Suprapubic skin (tissue), 4 donors: ENCODE results near the gene ROBO3. TPM values are rescaled to one million over a fixed set of nuclear protein-coding genes. Genes with fewer than 3 reads are reported as not detected.

ENCODE experiments used
- DNase-seq, 2 donors: peaks; one replicate each; pipeline ENCODE4 v3.0.0-alpha.2; 2019; ENCODE audit warnings: low spot score in 2 of 2
- H3K27ac ChIP-seq: fragments of 200-600 bp; sonication (generic); one replicate; pipeline ENCODE4 v1.5.1; 2019
- H3K27me3 ChIP-seq: fragments of 200-600 bp; sonication (generic); one replicate; pipeline ENCODE4 v1.5.1; 2019
- H3K36me3 ChIP-seq: fragments of 200-600 bp; sonication (generic); one replicate; pipeline ENCODE4 v1.5.1; 2019
- H3K4me1 ChIP-seq: fragments of 200-600 bp; sonication (generic); one replicate; pipeline ENCODE4 v1.5.1; 2019
- H3K4me3 ChIP-seq: fragments of 200-600 bp; sonication (generic); one replicate; pipeline ENCODE4 v1.5.1; 2019; ENCODE audit warnings: mild to moderate bottlenecking
- H3K9me3 ChIP-seq: fragments of 200-600 bp; sonication (generic); one replicate; pipeline ENCODE4 v1.5.1; 2019
- CTCF ChIP-seq, 2 donors: fragments of 200-600 bp in 1 of 2; fragments of 450-650 bp in 1 of 2; sonication (generic) in 1 of 2; IDR thresholded peaks; one replicate each; pipeline ENCODE4 v1.5.1; 2016 to 2019; ENCODE audit warnings: antibody characterized with exemption in 2 of 2, mild to moderate bottlenecking in 1 of 2, moderate library complexity in 1 of 2
- EP300 ChIP-seq: sonication (generic); formaldehyde crosslinking; IDR thresholded peaks from one replicate; pipeline ENCODE4 v1.6.1; 2017; ENCODE audit warnings: antibody characterized with exemption
- POLR2A ChIP-seq, 2 donors: fragments of 450-650 bp; IDR thresholded peaks; one replicate each; pipeline ENCODE4 v1.6.1; 2017; ENCODE audit warnings: antibody characterized with exemption in 2 of 2, mild to moderate bottlenecking in 2 of 2, moderate library complexity in 2 of 2
- POLR2AphosphoS5 ChIP-seq, 3 donors: sonication (generic); formaldehyde crosslinking; IDR thresholded peaks; one replicate each; pipeline ENCODE4 v1.6.1; 2017; ENCODE audit warnings: antibody characterized with exemption in 3 of 3
- WGBS: methylation state at CpG from one replicate; pipeline ENCODE4 v1.1.5; 2018; 5-methylcytosine and 5-hydroxymethylcytosine counted together
- total RNA-seq, 4 donors: library from RNA; depleted of rRNA; stranded (reverse); fragments of >200 nt; gene quantifications; one replicate each; pipeline ENCODE4 v1.1.0, GENCODE V29; 2016

The ROBO3 gene
- total RNA-seq, 4 donors from 2014 or later, result 1.9 to 6.8 (median 3.6) TPM

DNA sequence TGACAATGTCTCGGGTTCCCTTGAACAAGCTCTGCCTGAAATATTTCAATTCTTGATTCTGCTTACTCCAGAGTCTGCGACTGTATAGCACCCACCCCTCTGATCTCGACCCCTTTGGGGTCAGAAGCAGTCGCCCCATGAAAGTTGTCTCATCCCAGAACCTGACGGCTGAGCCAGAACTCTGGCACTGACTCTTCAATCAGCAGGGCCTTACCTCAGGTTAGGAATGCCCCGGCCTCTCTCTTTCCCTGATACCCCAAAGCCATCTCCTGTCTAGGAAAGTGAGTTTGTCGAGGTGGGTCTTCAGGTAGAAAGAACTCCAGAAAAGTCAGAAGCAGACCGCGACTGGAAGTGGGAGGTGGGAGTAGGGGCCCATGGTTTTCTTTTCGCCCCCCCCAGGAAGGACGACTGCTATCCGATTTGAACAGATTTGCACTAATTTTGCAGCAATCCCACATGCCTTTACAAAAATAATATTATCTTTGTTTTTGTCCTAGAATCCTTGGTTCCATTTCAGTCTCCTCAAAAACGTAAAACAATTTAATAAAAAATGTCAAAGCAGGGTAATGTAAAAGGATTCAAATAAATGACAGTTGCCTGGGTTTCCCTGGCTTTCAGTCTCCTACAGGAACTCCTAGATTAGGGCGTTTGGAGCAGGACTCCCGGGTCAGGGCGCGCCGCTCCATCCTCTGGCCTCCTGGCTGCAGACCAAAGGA is 898 bp upstream of the ROBO3 start:
- Histone ChIP-seq H3K4me1 (peaks cover 54% of the 10 kb centered on the region), H3K4me3 (no peak overlapping the region), H3K27ac (no peak overlapping the region), H3K9me3 (no peaks in the 10 kb centered on the region), H3K27me3 (peaks cover 94% of the 10 kb centered on the region), H3K36me3 (no peaks in the 10 kb centered on the region)
- 12% methylated on average over 18 of the region's 18 CpGs for WGBS
- peak in 1 of 2 donors; percentile 45 for DNase-seq
- no peak for TF ChIP-seq POLR2AphosphoS5 (IDR thresholded peaks at IDR 0.05)
- no peak for TF ChIP-seq CTCF (IDR thresholded peaks at IDR 0.05)
- TF ChIP-seq POLR2A (IDR thresholded peaks at IDR 0.05), result no peak
- TF ChIP-seq EP300, result no peak

DNA sequence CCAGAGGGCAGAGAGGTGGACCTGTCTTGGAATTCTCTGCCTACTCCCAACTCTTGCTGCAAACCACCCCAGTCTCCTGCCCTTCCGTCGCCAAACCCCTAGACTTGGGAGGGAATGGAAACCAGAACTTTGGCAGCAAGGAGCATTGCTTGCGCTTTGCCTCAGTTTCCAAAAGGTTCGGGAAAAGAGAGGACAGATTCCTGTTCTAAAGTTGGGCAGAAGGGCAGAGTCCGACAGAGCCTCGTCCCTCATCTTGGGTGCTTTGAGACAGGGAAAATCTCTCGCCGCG is 396 bp upstream of the ROBO3 start:
- H3K4me1 ChIP-seq, result peaks cover 55% of the 10 kb centered on the region
- WGBS, result 0% methylated on average over 2 of the region's 9 CpGs
- H3K36me3 ChIP-seq, result no peaks in the 10 kb centered on the region
- H3K27ac ChIP-seq, result no peak overlapping the region
- no peaks in the 10 kb centered on the region for H3K9me3 ChIP-seq
- peak in 1 of 2 donors; percentile 35 for DNase-seq
- H3K27me3 ChIP-seq, result peaks cover 94% of the 10 kb centered on the region
- H3K4me3 ChIP-seq, result no peak overlapping the region
- TF ChIP-seq EP300 (no peak), POLR2AphosphoS5 (IDR thresholded peaks at IDR 0.05) (no peak), POLR2A (IDR thresholded peaks at IDR 0.05) (no peak), CTCF (IDR thresholded peaks at IDR 0.05) (no peak)

DNA sequence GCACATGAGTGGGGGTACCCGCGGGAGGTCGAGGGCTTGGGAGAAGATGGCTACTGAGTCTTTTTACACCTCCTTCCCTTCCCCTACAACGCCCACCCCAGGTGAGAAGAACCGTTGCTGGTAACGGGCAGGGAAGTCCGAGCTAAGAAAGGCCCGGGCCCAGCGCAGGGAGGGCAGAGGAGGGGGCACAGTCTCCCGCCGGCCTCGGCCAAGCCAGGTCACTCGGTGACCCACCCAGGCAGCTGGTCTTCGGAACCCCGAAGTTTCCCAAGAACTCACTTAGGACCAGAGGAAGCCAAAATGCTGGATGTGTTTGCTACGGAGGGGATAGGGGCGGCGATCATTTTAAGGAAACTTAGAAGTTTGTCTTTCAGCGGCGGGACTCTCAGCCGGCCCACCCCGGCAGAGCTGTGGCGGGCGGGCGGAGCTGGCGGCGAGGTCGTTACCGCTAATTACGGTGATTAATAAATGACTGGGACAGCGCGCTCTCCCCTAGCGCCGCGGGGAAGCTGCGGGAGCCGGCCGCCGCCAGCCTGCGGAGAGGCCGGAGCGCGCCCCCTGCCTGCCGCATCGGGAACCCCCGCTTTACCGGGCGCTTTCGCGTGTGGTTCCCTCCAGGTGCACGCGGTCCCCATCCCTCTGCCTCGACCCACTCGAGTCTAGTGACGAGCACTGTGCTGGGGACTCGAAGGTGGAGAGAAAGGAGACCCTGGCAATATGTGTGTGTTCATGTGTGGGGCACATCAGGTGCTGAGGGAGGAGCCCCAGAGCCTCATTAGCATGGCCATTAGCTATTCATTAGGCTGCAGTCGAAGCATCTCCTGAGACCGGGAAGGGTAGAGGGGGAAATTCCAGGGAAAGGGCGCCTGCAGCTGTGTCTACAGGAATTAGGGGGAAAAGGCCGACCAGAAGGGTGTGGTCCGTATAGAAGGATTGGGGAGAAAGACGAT is 945 bp downstream of the ROBO3 start:
- WGBS, result 2% methylated on average over 51 of the region's 62 CpGs
- peak in 1 of 2 donors; percentile 78 for DNase-seq
- TF ChIP-seq POLR2A (IDR thresholded peaks at IDR 0.05), result no peak
- peak in 1 of 2 donors; percentile 89 for TF ChIP-seq CTCF (IDR thresholded peaks at IDR 0.05)

DNA sequence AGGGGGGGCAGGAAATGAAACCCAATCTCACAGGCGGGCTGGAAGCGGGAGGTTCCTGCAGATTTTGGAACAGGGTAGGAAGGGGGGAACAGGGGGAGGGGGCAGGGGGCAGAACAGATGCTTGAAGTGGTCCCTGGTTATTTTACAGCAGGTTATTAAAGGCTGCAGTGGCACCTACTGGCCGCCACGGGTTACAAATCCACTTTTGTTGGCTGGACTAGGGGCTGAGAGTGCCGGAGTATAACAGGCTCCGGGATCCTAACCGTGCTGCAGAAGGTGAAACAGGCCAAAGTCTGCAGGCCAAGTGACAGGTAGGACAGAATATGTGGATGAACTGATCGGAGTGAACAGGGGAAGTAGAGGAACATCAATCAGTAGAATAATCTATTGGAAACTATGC is 2.5 kb downstream of the ROBO3 start:
- H3K4me1 ChIP-seq, result peaks cover 55% of the 10 kb centered on the region
- no peak overlapping the region for H3K4me3 ChIP-seq
- H3K36me3 ChIP-seq, result no peaks in the 10 kb centered on the region
- H3K27me3 ChIP-seq, result peaks cover 94% of the 10 kb centered on the region
- DNase-seq, result no peak
- WGBS, result 5% methylated on average over 8 of the region's 8 CpGs
- TF ChIP-seq CTCF (IDR thresholded peaks at IDR 0.05) (peak in 1 of 2 donors; percentile 41), POLR2AphosphoS5 (IDR thresholded peaks at IDR 0.05) (no peak)
- H3K27ac ChIP-seq, result no peak overlapping the region
- no peaks in the 10 kb centered on the region for H3K9me3 ChIP-seq

More for the DNA sequence above, 945 bp downstream of the ROBO3 start:
- Histone ChIP-seq H3K27me3 (peaks cover 94% of the 10 kb centered on the region), H3K36me3 (no peaks in the 10 kb centered on the region), H3K4me1 (peaks cover 55% of the 10 kb centered on the region), H3K4me3 (peak overlapping the region; percentile 32), H3K27ac (no peak overlapping the region), H3K9me3 (no peaks in the 10 kb centered on the region)
